WI38 (cell line): ENCODE results near the gene TTPAL.

Source experiments
- H3K4me3 ChIP-seq: 2 replicates; pipeline ENCODE4 v1.5.1; 2011; ENCODE audit warnings: low read depth, mild to moderate bottlenecking, control low read depth, low read length
- TF ChIP-seq, protein P1 (sequence below): IDR thresholded peaks from 2 replicates; pipeline ENCODE4 v1.5.1; 2012; ENCODE audit warnings: low read depth, mild to moderate bottlenecking, control low read depth, low read length

TTPAL gene

DNA sequence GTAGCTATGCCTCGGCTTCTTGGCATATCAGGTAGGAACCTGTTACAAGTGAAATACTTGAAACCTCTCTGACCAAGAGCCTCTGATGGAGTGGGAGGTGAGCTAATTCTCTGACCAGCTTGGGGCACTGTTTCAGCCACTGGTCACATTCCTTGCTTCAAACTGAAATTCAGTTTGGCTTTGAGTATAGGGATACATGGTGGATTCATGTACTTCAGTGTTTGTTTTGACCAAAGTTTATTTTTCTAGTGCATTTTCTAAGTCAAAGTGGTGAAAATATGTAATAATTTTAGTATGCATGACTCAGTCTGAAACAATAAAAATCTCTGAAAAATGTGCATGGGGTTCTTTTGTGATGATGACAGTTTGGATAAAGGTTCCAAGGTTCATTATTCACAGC lies 18.6 kb downstream of the TTPAL start:
- TF ChIP-seq, protein P1, sequence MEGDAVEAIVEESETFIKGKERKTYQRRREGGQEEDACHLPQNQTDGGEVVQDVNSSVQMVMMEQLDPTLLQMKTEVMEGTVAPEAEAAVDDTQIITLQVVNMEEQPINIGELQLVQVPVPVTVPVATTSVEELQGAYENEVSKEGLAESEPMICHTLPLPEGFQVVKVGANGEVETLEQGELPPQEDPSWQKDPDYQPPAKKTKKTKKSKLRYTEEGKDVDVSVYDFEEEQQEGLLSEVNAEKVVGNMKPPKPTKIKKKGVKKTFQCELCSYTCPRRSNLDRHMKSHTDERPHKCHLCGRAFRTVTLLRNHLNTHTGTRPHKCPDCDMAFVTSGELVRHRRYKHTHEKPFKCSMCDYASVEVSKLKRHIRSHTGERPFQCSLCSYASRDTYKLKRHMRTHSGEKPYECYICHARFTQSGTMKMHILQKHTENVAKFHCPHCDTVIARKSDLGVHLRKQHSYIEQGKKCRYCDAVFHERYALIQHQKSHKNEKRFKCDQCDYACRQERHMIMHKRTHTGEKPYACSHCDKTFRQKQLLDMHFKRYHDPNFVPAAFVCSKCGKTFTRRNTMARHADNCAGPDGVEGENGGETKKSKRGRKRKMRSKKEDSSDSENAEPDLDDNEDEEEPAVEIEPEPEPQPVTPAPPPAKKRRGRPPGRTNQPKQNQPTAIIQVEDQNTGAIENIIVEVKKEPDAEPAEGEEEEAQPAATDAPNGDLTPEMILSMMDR, result no peak
- H3K4me3 ChIP-seq, result no peak overlapping the region

GRCh38 chr20:44494681-44495080 lies 19.0 kb downstream of the TTPAL start:
- TF ChIP-seq, protein P1, result no peak
- H3K4me3 ChIP-seq, result no peak overlapping the region

GRCh38 chr20:44495257-44495656 lies 19.6 kb downstream of the TTPAL start:
- TF ChIP-seq, protein P1, result no peak
- no peak overlapping the region for H3K4me3 ChIP-seq

DNA sequence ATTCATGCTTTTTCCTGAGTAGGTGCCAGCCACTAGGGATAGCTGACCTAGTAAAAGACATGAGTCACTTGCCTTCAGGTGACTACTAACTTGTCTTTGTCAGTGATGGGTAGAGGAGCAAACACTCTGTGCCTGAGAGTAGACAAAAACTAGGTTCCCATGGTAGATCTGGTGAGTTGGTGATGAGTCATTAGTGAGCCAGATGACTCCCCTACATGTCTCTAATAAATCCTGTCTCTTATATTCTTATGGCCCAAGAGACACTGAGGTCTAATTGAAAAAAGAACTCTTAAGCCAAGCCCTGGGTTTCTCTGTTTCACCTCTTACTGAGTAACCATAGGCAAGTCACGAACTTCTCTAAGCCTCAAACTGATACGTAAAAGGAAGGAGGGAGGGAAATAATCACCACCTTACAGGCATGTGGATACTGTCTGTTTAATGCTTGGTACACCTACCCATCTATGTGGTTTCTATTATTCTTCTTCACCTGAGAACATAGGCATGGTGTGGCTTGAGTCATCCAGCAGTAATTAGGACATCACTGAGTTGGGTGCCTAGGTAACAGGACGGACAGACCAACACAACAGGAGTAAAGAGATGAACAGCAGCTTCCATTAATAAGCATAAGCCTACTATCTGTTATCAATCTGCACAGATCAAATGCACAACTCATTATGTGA lies 20.3 kb downstream of the TTPAL start:
- H3K4me3 ChIP-seq, result no peak overlapping the region

GRCh38 chr20:44496976-44497375 lies 21.3 kb downstream of the TTPAL start:
- H3K4me3 ChIP-seq, result no peak overlapping the region

More for the DNA sequence above, 20.3 kb downstream of the TTPAL start:
- TF ChIP-seq, protein P1, result no peak

GRCh38 chr20:44497761-44498160 lies 22.1 kb downstream of the TTPAL start:
- TF ChIP-seq, protein P1, result no peak
- H3K4me3 ChIP-seq, result no peak overlapping the region

More at GRCh38 chr20:44496976-44497375, 21.3 kb downstream of the TTPAL start:
- TF ChIP-seq, protein P1, result no peak

DNA sequence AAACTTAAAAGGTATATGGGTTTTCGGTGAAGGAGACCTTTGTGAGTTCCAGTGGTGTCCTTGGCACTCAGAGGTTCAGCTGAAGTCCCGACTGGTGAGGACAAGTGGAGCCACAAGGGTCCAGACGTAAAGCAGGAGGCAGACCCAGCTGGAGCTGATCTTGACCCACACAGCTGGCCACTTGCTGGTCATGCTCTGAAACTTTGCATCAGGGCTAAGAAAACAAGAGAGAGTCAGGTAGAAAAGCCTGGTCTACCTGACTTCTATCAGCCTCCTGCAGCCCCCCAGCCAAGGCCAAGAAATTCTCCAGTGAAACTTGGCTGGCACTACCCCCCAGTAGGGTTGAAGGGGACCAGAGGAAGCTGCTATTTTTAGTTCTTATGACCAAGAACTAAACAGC lies 24.5 kb downstream of the TTPAL start:
- TF ChIP-seq, protein P1, result no peak
- no peak overlapping the region for H3K4me3 ChIP-seq
